Activated CD4-positive, alpha-beta T cell treated with anti-CD3 and anti-CD28 coated beads for 36 hours (primary cell): ENCODE measurements around the gene C10orf53. TPM values are rescaled to one million over a fixed set of nuclear protein-coding genes. Genes with fewer than 3 reads are reported as not detected.

ENCODE experiments used
- ATAC-seq: fragments of 200-7000 bp; cut with Tn5 transposase; one replicate; pipeline ENCODE4 v1.10.0; 2021; ENCODE audit warnings: mild to moderate bottlenecking, moderate library complexity
- CTCF ChIA-PET: fragments of 350-600 bp; sonication (Branson Sonifier 250); formaldehyde crosslinking; loops from one replicate; lab custom pipeline; 2021; ENCODE audit warnings: antibody characterized with exemption; lab: Charles Lee
- POLR2A ChIA-PET: fragments of 350-600 bp; sonication (Branson Sonifier 250); formaldehyde crosslinking; loops from one replicate; lab custom pipeline; 2021; ENCODE audit warnings: antibody characterized with exemption, inconsistent platforms; lab: Charles Lee
- DNase-seq: peaks from one replicate; pipeline ENCODE4 v3.0.0-alpha.2; 2020
- H3K27ac Mint-ChIP-seq: one replicate; pipeline ENCODE4 v1.8.0; 2021; ENCODE audit warnings: mixed read lengths
- H3K27me3 Mint-ChIP-seq: one replicate; pipeline ENCODE4 v1.8.0; 2021; ENCODE audit warnings: mixed read lengths
- H3K36me3 Mint-ChIP-seq: one replicate; pipeline ENCODE4 v1.8.0; 2021; ENCODE audit warnings: low read depth, mixed read lengths
- H3K4me1 Mint-ChIP-seq: one replicate; pipeline ENCODE4 v1.8.0; 2021; ENCODE audit warnings: mixed read lengths
- H3K4me3 Mint-ChIP-seq: one replicate; pipeline ENCODE4 v1.8.0; 2021; ENCODE audit warnings: mild to moderate bottlenecking, moderate library complexity, mixed read lengths
- H3K9me3 Mint-ChIP-seq: one replicate; pipeline ENCODE4 v1.8.0; 2021; ENCODE audit warnings: low read depth, mixed read lengths
- intact Hi-C, 2 experiments: fragments of 100-400 bp; cut with DNase I in 1 of 2; cut with micrococcal nuclease in 1 of 2; formaldehyde crosslinking; loops; one replicate each; pipeline versions ENCODE4 v1.14.2 to v1.15.1; 2022 to 2024; cut with DNase I, micrococcal nuclease
- total RNA-seq, 2 experiments: library from RNA; stranded (reverse); gene quantifications; one replicate each; pipeline ENCODE4 v1.2.3, GENCODE V29; 2021

The C10orf53 gene
- total RNA-seq, 2 experiments from 2014 or later: not detected

- DNase-seq (no peak), ATAC-seq (no peak)
- H3K36me3 Mint-ChIP-seq: no peaks in the 10 kb centered on the region
- intact Hi-C loops: no loop called here
- H3K27ac Mint-ChIP-seq: no peak overlapping the region
- ChIA-PET POLR2A (no interaction called here), CTCF (no interaction called here)
- no peaks in the 10 kb centered on the region for H3K9me3 Mint-ChIP-seq
- no peak overlapping the region for H3K4me3 Mint-ChIP-seq
- peaks cover 6% of the 10 kb centered on the region for H3K27me3 Mint-ChIP-seq
- peaks cover 6% of the 10 kb centered on the region for H3K4me1 Mint-ChIP-seq
Measured at GRCh38 chr10:49647554-49647953, 31.9 kb upstream of the C10orf53 start.

- DNase-seq (no peak), ATAC-seq (no peak)
- Mint-ChIP-seq H3K27ac (no peak overlapping the region), H3K4me3 (no peak overlapping the region), H3K4me1 (peaks cover 6% of the 10 kb centered on the region), H3K9me3 (no peaks in the 10 kb centered on the region), H3K36me3 (no peaks in the 10 kb centered on the region), H3K27me3 (peaks cover 4% of the 10 kb centered on the region)
- CTCF ChIA-PET: no interaction called here
- intact Hi-C loops: no loop called here
- POLR2A ChIA-PET: no interaction called here
Measured at GRCh38 chr10:49647985-49648795, 31.3 kb upstream of the C10orf53 start.

GRCh38 chr10:49649294-49649693 lies 30.2 kb upstream of the C10orf53 start:
- no peak overlapping the region for H3K27ac Mint-ChIP-seq
- ChIA-PET CTCF (no interaction called here), POLR2A (no interaction called here)
- H3K4me3 Mint-ChIP-seq: no peak overlapping the region
- intact Hi-C loops: no loop called here
- DNase-seq: peak; percentile 55
- H3K27me3 Mint-ChIP-seq: peaks cover 2% of the 10 kb centered on the region
- H3K4me1 Mint-ChIP-seq: peaks cover 6% of the 10 kb centered on the region
- peak; percentile 65 for ATAC-seq
- no peaks in the 10 kb centered on the region for H3K36me3 Mint-ChIP-seq
- H3K9me3 Mint-ChIP-seq: no peaks in the 10 kb centered on the region

- intact Hi-C loops: no loop called here
- no peaks in the 10 kb centered on the region for H3K9me3 Mint-ChIP-seq
- ATAC-seq (no peak), DNase-seq (no peak)
- no peaks in the 10 kb centered on the region for H3K36me3 Mint-ChIP-seq
- peaks cover 2% of the 10 kb centered on the region for H3K27me3 Mint-ChIP-seq
- H3K4me3 Mint-ChIP-seq: no peak overlapping the region
- H3K4me1 Mint-ChIP-seq: peaks cover 6% of the 10 kb centered on the region
- POLR2A ChIA-PET: no interaction called here
- CTCF ChIA-PET: interaction anchor here (0.7 kb wide), 1 partner anchor 793 kb away, joined by 3 read pairs; no protein-coding TSS in a partner anchor
- no peak overlapping the region for H3K27ac Mint-ChIP-seq
Measured at GRCh38 chr10:49649936-49650723, 29.3 kb upstream of the C10orf53 start.

GRCh38 chr10:49650724-49651034 lies 28.8 kb upstream of the C10orf53 start:
- intact Hi-C loops: no loop called here
- CTCF ChIA-PET: no interaction called here
- Mint-ChIP-seq H3K4me3 (no peak overlapping the region), H3K36me3 (no peaks in the 10 kb centered on the region), H3K27ac (no peak overlapping the region), H3K9me3 (no peaks in the 10 kb centered on the region), H3K4me1 (peaks cover 6% of the 10 kb centered on the region), H3K27me3 (peaks cover 2% of the 10 kb centered on the region)
- POLR2A ChIA-PET: no interaction called here
- DNase-seq (no peak), ATAC-seq (no peak)

- no peaks in the 10 kb centered on the region for H3K36me3 Mint-ChIP-seq
- no peak for ATAC-seq
- H3K27me3 Mint-ChIP-seq: peaks cover 2% of the 10 kb centered on the region
- H3K9me3 Mint-ChIP-seq: no peaks in the 10 kb centered on the region
- POLR2A ChIA-PET: no interaction called here
- H3K27ac Mint-ChIP-seq: no peak overlapping the region
- intact Hi-C loops: no loop called here
- peaks cover 6% of the 10 kb centered on the region for H3K4me1 Mint-ChIP-seq
- CTCF ChIA-PET: no interaction called here
- DNase-seq: no peak
- H3K4me3 Mint-ChIP-seq: no peak overlapping the region
Measured at GRCh38 chr10:49651039-49651835, 28.2 kb upstream of the C10orf53 start.

GRCh38 chr10:49651917-49652316 lies 27.5 kb upstream of the C10orf53 start:
- Mint-ChIP-seq H3K27ac (no peak overlapping the region), H3K4me3 (no peak overlapping the region), H3K36me3 (no peaks in the 10 kb centered on the region), H3K4me1 (peaks cover 6% of the 10 kb centered on the region), H3K27me3 (peaks cover 8% of the 10 kb centered on the region), H3K9me3 (no peaks in the 10 kb centered on the region)
- ChIA-PET CTCF (no interaction called here), POLR2A (no interaction called here)
- intact Hi-C loops: no loop called here
- ATAC-seq: no peak
- DNase-seq: no peak

- Mint-ChIP-seq H3K36me3 (no peaks in the 10 kb centered on the region), H3K9me3 (no peaks in the 10 kb centered on the region), H3K27ac (no peak overlapping the region), H3K4me3 (no peak overlapping the region), H3K27me3 (peaks cover 8% of the 10 kb centered on the region), H3K4me1 (peaks cover 6% of the 10 kb centered on the region)
- intact Hi-C loops: no loop called here
- POLR2A ChIA-PET: no interaction called here
- no peak for ATAC-seq
- CTCF ChIA-PET: no interaction called here
- DNase-seq: no peak
Measured at GRCh38 chr10:49652421-49653272, 26.8 kb upstream of the C10orf53 start.

GRCh38 chr10:49653273-49653929 lies 26.1 kb upstream of the C10orf53 start:
- no peaks in the 10 kb centered on the region for H3K36me3 Mint-ChIP-seq
- peaks cover 8% of the 10 kb centered on the region for H3K27me3 Mint-ChIP-seq
- H3K9me3 Mint-ChIP-seq: no peaks in the 10 kb centered on the region
- DNase-seq: no peak
- no peak overlapping the region for H3K27ac Mint-ChIP-seq
- intact Hi-C loops: no loop called here
- ATAC-seq: no peak
- peaks cover 6% of the 10 kb centered on the region for H3K4me1 Mint-ChIP-seq
- no peak overlapping the region for H3K4me3 Mint-ChIP-seq
- POLR2A ChIA-PET: no interaction called here
- CTCF ChIA-PET: no interaction called here

- no peak overlapping the region for H3K27ac Mint-ChIP-seq
- no peak for DNase-seq
- no peak overlapping the region for H3K4me3 Mint-ChIP-seq
- ATAC-seq: no peak
- CTCF ChIA-PET: interaction anchor here (0.6 kb wide), 1 partner anchor 59 kb away, joined by 3 read pairs; no protein-coding TSS in a partner anchor
- no peaks in the 10 kb centered on the region for H3K36me3 Mint-ChIP-seq
- peaks cover 8% of the 10 kb centered on the region for H3K27me3 Mint-ChIP-seq
- POLR2A ChIA-PET: no interaction called here
- intact Hi-C loops: no loop called here
- peaks cover 5% of the 10 kb centered on the region for H3K9me3 Mint-ChIP-seq
- H3K4me1 Mint-ChIP-seq: peaks cover 5% of the 10 kb centered on the region
Measured at GRCh38 chr10:49654036-49654693, 25.3 kb upstream of the C10orf53 start.
